Neural cell (in vitro differentiated cells): ENCODE measurements around the gene IFNA21. TPM values are rescaled to one million over a fixed set of nuclear protein-coding genes. Genes with fewer than 3 reads are reported as not detected.
"Not testable (repeated sequence)": the region's sequence is repeated elsewhere in the genome, so short reads cannot be mapped to it uniquely, and the experiment has no call there.

Source experiments
- H2AFZ ChIP-seq: fragments of 200-600, 300-800 bp; sonication (generic), shearing (Covaris generic); 2 replicates; pipeline ENCODE4 v1.6.0; 2014; ENCODE audit warnings: low read depth, mild to moderate bottlenecking, antibody characterized with exemption, low read length, moderate library complexity
- H3F3A ChIP-seq: fragments of 200-600 bp; shearing (Covaris generic); 2 replicates; pipeline ENCODE4 v1.6.1; 2016; ENCODE audit warnings: mild to moderate bottlenecking, moderate library complexity, mixed read lengths, antibody characterized with exemption, low read length; ENCODE audit not compliant: insufficient read depth, poor library complexity, severe bottlenecking
- H3K27ac ChIP-seq: fragments of 200-600, 300-800 bp; sonication (generic), shearing (Covaris generic); 2 replicates; pipeline ENCODE4 v1.5.1; 2014; ENCODE audit warnings: mild to moderate bottlenecking, low read length, moderate library complexity
- H3K27me3 ChIP-seq: fragments of 300-800, 200-600 bp; sonication (generic), shearing (Covaris generic); 2 replicates; pipeline ENCODE4 v1.6.0; 2014; ENCODE audit warnings: mild to moderate bottlenecking, low read depth, low read length, moderate library complexity; ENCODE audit not compliant: insufficient read depth
- H3K36me3 ChIP-seq: fragments of 300-800, 200-600 bp; sonication (generic), shearing (Covaris generic); 2 replicates; pipeline ENCODE4 v1.5.1; 2014; ENCODE audit warnings: mild to moderate bottlenecking, antibody characterized with exemption, low read length, moderate library complexity; ENCODE audit not compliant: insufficient read depth
- H3K4me2 ChIP-seq: fragments of 300-800, 200-600 bp; sonication (generic), shearing (Covaris generic); 2 replicates; pipeline ENCODE4 v1.6.0; 2014; ENCODE audit warnings: mild to moderate bottlenecking, low read length
- H3K4me3 ChIP-seq: fragments of 300-800, 200-600 bp; sonication (generic), shearing (Covaris generic); 2 replicates; pipeline ENCODE4 v1.5.1; 2014; ENCODE audit warnings: mild to moderate bottlenecking, low read length, moderate library complexity
- H3K79me2 ChIP-seq: fragments of 200-600 bp; shearing (Covaris generic); replicated peaks from 2 replicates; pipeline ENCODE4 v1.6.0; 2014; ENCODE audit warnings: mild to moderate bottlenecking, low read length, moderate library complexity; ENCODE audit not compliant: insufficient read depth
- H3K9ac ChIP-seq: fragments of 300-800, 200-600 bp; sonication (generic), shearing (Covaris generic); 2 replicates; pipeline ENCODE4 v1.6.1; 2016; ENCODE audit warnings: mild to moderate bottlenecking, low read length, mixed read lengths
- H3K9me2 ChIP-seq: fragments of 200-600 bp; shearing (Covaris generic); 2 replicates; pipeline ENCODE4 v1.6.1; 2016; ENCODE audit warnings: mild to moderate bottlenecking, low read length, mixed read lengths; ENCODE audit not compliant: insufficient read depth
- H3K9me3 ChIP-seq: fragments of 200-600, 300-800 bp; sonication (generic), shearing (Covaris generic); 2 replicates; pipeline ENCODE4 v1.6.1; 2016; ENCODE audit warnings: mild to moderate bottlenecking, mixed run types, low read length, moderate library complexity, mixed read lengths
- H4K20me1 ChIP-seq: fragments of 200-600 bp; shearing (Covaris generic); 2 replicates; pipeline ENCODE4 v1.6.1; 2016; ENCODE audit warnings: mild to moderate bottlenecking, mixed run types; ENCODE audit not compliant: insufficient read depth
- EP300 ChIP-seq: fragments of 450-650 bp; conservative IDR thresholded peaks from 2 replicates; pipeline ENCODE4 v1.6.1; 2014; ENCODE audit warnings: antibody characterized with exemption, mild to moderate bottlenecking, moderate library complexity; ENCODE audit not compliant: poor library complexity, severe bottlenecking
- EZH2 ChIP-seq: fragments of 200-600, 300-800 bp; shearing (Covaris generic), sonication (generic); IDR thresholded peaks from 2 replicates; pipeline ENCODE4 v1.6.1; 2014; ENCODE audit warnings: antibody characterized with exemption, low read length, borderline replicate concordance, mild to moderate bottlenecking; ENCODE audit not compliant: insufficient read depth, poor library complexity, severe bottlenecking
- MXI1 ChIP-seq: fragments of 450-650 bp; conservative IDR thresholded peaks from 2 replicates; pipeline ENCODE4 v1.6.1; 2014; ENCODE audit warnings: antibody characterized with exemption, mild to moderate bottlenecking; ENCODE audit not compliant: poor library complexity, severe bottlenecking
- POLR2AphosphoS5 ChIP-seq: IDR thresholded peaks from 2 replicates; pipeline ENCODE4 v1.6.1; 2012
- RAD21 ChIP-seq: fragments of 450-650 bp; conservative IDR thresholded peaks from 2 replicates; pipeline ENCODE4 v1.6.1; 2014; ENCODE audit warnings: antibody characterized with exemption, mild to moderate bottlenecking, moderate library complexity
- SMC3 ChIP-seq: fragments of 450-650 bp; conservative IDR thresholded peaks from 2 replicates; pipeline ENCODE4 v1.6.1; 2014; ENCODE audit warnings: antibody characterized with exemption, mild to moderate bottlenecking, moderate library complexity; ENCODE audit not compliant: poor library complexity
- TAF1 ChIP-seq: IDR thresholded peaks from 2 replicates; pipeline ENCODE4 v1.6.1; 2012; ENCODE audit warnings: low read depth
- polyA plus RNA-seq: library from polyadenylated mRNA; depleted of rRNA; stranded (reverse); fragments of >200 nt; gene quantifications from 2 replicates; pipeline ENCODE4 v1.2.3, GENCODE V29; 2014
- TF ChIP-seq, protein P1 (sequence below): fragments of 450-650 bp; IDR thresholded peaks from 2 replicates; pipeline ENCODE4 v1.5.1; 2014; ENCODE audit warnings: antibody characterized with exemption, mild to moderate bottlenecking, moderate library complexity; ENCODE audit not compliant: poor library complexity, severe bottlenecking
- TF ChIP-seq, protein P2 (sequence below): IDR thresholded peaks from 2 replicates; pipeline ENCODE4 v1.6.1; 2012; ENCODE audit warnings: borderline replicate concordance

The IFNA21 gene
- polyA plus RNA-seq, 1 donor from 2014 or later, result not detected

DNA sequence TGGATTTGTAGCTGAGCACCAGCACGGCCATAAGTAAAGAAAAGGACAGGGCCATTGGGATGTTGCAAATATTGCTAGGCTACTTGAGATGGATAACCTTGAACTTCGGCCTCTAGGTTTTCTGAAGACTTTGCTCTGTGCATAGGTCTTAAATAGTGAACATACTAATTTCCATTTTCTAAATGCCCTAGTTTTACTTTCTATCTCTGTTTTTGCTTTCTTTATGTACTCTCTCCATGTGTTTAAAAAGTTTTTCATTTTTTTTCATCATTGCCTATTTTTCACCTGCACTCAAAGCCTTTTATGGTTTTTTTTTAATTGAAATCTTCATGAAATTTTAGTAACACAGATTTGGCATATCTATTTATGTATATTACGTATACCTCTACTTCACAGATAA, 40.6 kb upstream of the IFNA21 start, which contains the start of gene IFNA10:
IFNA10 (minus strand) TSS at position 101 of the 400 bp plus-strand sequence; CDS start at position 55, 46 bp downstream.
- not testable (repeated sequence) for H3K27ac ChIP-seq, H4K20me1 ChIP-seq, H3K79me2 ChIP-seq, H3K27me3 ChIP-seq, H3K36me3 ChIP-seq, H2AFZ ChIP-seq, H3K4me3 ChIP-seq, H3K9me2 ChIP-seq, H3K9ac ChIP-seq, H3K4me2 ChIP-seq, H3F3A ChIP-seq, H3K9me3 ChIP-seq

DNA sequence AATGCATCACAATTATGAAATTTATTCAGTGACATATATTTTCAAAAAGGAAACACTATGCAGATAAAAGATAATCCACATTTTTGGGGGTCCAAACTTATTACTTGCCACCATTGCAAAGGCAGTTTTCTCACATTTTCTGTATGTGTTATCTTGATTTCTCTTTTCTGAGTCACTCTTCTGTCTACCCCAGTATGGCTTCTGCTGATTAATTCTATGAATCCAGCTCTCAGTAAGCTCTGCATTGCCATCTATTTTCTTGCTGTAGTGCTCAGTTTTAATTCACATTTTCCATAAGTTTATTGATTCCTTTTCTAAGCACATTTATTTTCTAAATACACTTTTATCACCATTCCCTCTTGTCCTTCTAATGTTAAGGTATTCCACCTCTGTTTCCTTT, 38.7 kb upstream of the IFNA21 start:
- Histone ChIP-seq H3K9me3 (no peaks in the 10 kb centered on the region), H3K36me3 (no peaks in the 10 kb centered on the region), H3K4me3 (no peak overlapping the region), H3K9me2 (no peaks in the 10 kb centered on the region), H3K4me2 (no peak overlapping the region), H3K79me2 (no peaks in the 10 kb centered on the region), H4K20me1 (no peaks in the 10 kb centered on the region), H3K27me3 (no peaks in the 10 kb centered on the region), H3F3A (no peaks in the 10 kb centered on the region), H3K9ac (no peak overlapping the region), H3K27ac (no peak overlapping the region), H2AFZ (no peak overlapping the region)
- TF ChIP-seq EP300, result no peak
- TF ChIP-seq MXI1, result no peak
- TF ChIP-seq, protein P1, sequence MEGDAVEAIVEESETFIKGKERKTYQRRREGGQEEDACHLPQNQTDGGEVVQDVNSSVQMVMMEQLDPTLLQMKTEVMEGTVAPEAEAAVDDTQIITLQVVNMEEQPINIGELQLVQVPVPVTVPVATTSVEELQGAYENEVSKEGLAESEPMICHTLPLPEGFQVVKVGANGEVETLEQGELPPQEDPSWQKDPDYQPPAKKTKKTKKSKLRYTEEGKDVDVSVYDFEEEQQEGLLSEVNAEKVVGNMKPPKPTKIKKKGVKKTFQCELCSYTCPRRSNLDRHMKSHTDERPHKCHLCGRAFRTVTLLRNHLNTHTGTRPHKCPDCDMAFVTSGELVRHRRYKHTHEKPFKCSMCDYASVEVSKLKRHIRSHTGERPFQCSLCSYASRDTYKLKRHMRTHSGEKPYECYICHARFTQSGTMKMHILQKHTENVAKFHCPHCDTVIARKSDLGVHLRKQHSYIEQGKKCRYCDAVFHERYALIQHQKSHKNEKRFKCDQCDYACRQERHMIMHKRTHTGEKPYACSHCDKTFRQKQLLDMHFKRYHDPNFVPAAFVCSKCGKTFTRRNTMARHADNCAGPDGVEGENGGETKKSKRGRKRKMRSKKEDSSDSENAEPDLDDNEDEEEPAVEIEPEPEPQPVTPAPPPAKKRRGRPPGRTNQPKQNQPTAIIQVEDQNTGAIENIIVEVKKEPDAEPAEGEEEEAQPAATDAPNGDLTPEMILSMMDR, result no peak
- TF ChIP-seq EZH2, result no peak
- TF ChIP-seq TAF1, result no peak
- no peak for TF ChIP-seq SMC3
- TF ChIP-seq RAD21, result no peak
- no peak for TF ChIP-seq POLR2AphosphoS5
- TF ChIP-seq, protein P2, sequence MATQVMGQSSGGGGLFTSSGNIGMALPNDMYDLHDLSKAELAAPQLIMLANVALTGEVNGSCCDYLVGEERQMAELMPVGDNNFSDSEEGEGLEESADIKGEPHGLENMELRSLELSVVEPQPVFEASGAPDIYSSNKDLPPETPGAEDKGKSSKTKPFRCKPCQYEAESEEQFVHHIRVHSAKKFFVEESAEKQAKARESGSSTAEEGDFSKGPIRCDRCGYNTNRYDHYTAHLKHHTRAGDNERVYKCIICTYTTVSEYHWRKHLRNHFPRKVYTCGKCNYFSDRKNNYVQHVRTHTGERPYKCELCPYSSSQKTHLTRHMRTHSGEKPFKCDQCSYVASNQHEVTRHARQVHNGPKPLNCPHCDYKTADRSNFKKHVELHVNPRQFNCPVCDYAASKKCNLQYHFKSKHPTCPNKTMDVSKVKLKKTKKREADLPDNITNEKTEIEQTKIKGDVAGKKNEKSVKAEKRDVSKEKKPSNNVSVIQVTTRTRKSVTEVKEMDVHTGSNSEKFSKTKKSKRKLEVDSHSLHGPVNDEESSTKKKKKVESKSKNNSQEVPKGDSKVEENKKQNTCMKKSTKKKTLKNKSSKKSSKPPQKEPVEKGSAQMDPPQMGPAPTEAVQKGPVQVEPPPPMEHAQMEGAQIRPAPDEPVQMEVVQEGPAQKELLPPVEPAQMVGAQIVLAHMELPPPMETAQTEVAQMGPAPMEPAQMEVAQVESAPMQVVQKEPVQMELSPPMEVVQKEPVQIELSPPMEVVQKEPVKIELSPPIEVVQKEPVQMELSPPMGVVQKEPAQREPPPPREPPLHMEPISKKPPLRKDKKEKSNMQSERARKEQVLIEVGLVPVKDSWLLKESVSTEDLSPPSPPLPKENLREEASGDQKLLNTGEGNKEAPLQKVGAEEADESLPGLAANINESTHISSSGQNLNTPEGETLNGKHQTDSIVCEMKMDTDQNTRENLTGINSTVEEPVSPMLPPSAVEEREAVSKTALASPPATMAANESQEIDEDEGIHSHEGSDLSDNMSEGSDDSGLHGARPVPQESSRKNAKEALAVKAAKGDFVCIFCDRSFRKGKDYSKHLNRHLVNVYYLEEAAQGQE, result no peak

DNA sequence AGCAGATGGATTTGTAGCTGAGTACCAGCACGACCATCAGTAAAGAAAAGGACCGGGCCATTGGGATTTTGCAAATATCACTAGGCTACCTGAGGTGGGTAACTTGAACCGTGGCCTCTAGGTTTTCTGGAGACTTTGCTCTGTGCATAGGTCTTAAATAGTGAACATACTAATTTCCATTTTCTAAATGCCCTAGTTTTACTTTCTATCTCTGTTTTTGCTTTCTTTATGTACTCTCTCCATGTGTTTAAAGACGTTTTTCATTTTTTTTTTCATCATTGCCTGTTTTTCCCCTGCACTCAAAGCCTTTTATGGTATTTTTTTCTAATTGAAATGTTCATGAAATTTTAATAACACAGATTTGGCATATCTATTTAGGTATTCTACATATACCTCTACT, 35.6 kb upstream of the IFNA21 start, which contains the start of gene IFNA7:
IFNA7 (minus strand) TSS at position 101 of the 400 bp plus-strand sequence; CDS start at position 61, 40 bp downstream.
- not testable (repeated sequence) for H3K9ac ChIP-seq, H3K4me3 ChIP-seq, H3K9me2 ChIP-seq, H3K27me3 ChIP-seq, H3K9me3 ChIP-seq, H2AFZ ChIP-seq, H4K20me1 ChIP-seq, H3K4me2 ChIP-seq, H3K79me2 ChIP-seq, H3F3A ChIP-seq, H3K36me3 ChIP-seq, H3K27ac ChIP-seq
